ENCODE measurements around the gene NBPF3. TPM values are rescaled to one million over a fixed set of nuclear protein-coding genes. Genes with fewer than 3 reads are reported as not detected.
"Not testable (repeated sequence)": the region's sequence is repeated elsewhere in the genome, so short reads cannot be mapped to it uniquely, and the experiment has no call there.

Gene NBPF3
- polyA plus RNA-seq, 2 of the 4 experiments (the other 2 are of a cell fraction): 7.4 to 8.5 TPM

DNA sequence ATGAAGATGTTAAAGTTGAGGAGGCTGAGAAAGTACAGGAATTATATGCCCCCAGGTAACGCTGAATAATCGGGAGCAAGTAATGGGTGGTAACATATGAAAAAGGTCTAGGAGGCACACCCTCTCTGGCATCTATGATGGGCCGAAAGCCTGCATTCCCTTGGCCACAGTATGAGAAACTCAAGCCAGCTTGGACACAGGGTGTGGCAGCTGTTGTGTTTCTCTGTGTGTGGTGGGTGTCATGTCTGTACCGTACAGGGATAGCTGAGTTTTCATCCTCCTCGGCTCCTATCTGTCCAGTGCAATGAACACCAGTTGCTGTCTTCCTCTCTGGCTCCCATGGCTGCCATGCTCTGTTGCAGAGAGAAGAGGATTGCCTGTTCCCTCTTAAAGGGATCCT lies 32.9 kb downstream of the NBPF3 start:
- TF ChIP-seq, protein P1, sequence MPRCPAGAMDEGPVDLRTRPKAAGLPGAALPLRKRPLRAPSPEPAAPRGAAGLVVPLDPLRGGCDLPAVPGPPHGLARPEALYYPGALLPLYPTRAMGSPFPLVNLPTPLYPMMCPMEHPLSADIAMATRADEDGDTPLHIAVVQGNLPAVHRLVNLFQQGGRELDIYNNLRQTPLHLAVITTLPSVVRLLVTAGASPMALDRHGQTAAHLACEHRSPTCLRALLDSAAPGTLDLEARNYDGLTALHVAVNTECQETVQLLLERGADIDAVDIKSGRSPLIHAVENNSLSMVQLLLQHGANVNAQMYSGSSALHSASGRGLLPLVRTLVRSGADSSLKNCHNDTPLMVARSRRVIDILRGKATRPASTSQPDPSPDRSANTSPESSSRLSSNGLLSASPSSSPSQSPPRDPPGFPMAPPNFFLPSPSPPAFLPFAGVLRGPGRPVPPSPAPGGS (IDR thresholded peaks at IDR 0.05): no peak
- TF ChIP-seq CEBPB (IDR thresholded peaks at IDR 0.05): no peak
- no peaks in the 10 kb centered on the region for H3K9me3 ChIP-seq
- H3K27ac ChIP-seq: no peak overlapping the region
- ATAC-seq (no peak), DNase-seq (ENCODE audit: low read depth in 1 of 2, low spot score in 1 of 2) (no peak), FAIRE-seq (no peak)
- no peaks in the 10 kb centered on the region for H3K4me1 ChIP-seq
- H3K4me2 ChIP-seq: no peak overlapping the region
- ChIA-PET POLR2A (no interaction called here), CTCF (interaction anchor here (0.9 to 1.1 kb wide), 2 partner anchors 18 to 103 kb away, joined by 3 read pairs; no protein-coding TSS in a partner anchor)
- H3K4me3 ChIP-seq: no peak overlapping the region
- WGBS (ENCODE audit: missing lambda C conversion rate): 96% methylated on average over 5 of the region's 5 CpGs

DNA sequence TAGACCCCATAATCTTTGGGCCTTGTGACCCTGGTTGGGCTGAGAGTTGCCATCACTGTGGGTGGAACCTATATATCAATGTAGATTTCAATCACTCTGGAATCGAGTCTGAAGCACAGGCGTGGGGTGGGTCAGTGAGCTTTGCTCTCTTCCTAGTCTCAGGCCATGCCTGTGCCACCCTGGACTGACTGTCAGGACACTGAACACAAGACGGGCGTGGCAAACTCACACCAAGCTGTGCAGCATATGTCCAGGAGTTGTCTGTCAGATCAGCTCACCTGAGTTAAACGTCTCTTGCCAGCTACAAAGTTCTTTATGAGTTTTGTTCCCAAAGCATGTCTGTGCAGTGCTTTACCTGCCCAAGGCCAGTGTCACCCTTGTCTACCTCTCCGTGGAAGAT lies 38.4 kb downstream of the NBPF3 start:
- no peak for ATAC-seq
- 78% methylated on average over 5 of the region's 6 CpGs for WGBS (ENCODE audit: missing lambda C conversion rate)
- no peak for FAIRE-seq
- no peaks in the 10 kb centered on the region for H3K4me1 ChIP-seq
- POLR2A ChIA-PET: no interaction called here
- no peak overlapping the region for H3K4me3 ChIP-seq
- no peak for DNase-seq (ENCODE audit: low read depth in 1 of 2, low spot score in 1 of 2)
- H3K4me2 ChIP-seq: no peak overlapping the region
- no peak overlapping the region for H3K27ac ChIP-seq
- CTCF ChIA-PET: interaction anchor here (1.2 kb wide), 1 partner anchor 20 kb away, joined by 3 read pairs; no protein-coding TSS in a partner anchor
- TF ChIP-seq KDM5A (IDR thresholded peaks at IDR 0.05) (no peak), RAD21 (conservative IDR thresholded peaks at IDR 0.05 in 1 of 2, IDR thresholded peaks at IDR 0.05 in 1 of 2) (no peak), MAZ (IDR thresholded peaks at IDR 0.05; ENCODE audit: borderline replicate concordance, low read depth, low read length) (no peak), SMC3 (IDR thresholded peaks at IDR 0.05) (no peak), NFE2L2 (conservative IDR thresholded peaks at IDR 0.05; ENCODE audit: low read length) (no peak), FOSL2 (IDR thresholded peaks at IDR 0.05) (no peak), FOSL2 (CRISPR knock-in tag; IDR thresholded peaks at IDR 0.05) (no peak), RNF2 (IDR thresholded peaks at IDR 0.05; ENCODE audit: borderline replicate concordance, low read depth) (no peak), EHMT2 (IDR thresholded peaks at IDR 0.05; ENCODE audit: low read depth) (no peak), SREBF2 (IDR thresholded peaks at IDR 0.05) (no peak), PHF8 (IDR thresholded peaks at IDR 0.05; ENCODE audit: borderline replicate concordance, low read depth) (no peak), ZNF302 (CRISPR knock-in tag; IDR thresholded peaks at IDR 0.05) (no peak), HOXA7 (CRISPR knock-in tag; IDR thresholded peaks at IDR 0.05) (no peak), FOXS1 (CRISPR knock-in tag; IDR thresholded peaks at IDR 0.05) (no peak), CHD4 (IDR thresholded peaks at IDR 0.05; ENCODE audit: borderline replicate concordance) (no peak), HDAC2 (IDR thresholded peaks at IDR 0.05) (no peak)
- TF ChIP-seq, protein P2, sequence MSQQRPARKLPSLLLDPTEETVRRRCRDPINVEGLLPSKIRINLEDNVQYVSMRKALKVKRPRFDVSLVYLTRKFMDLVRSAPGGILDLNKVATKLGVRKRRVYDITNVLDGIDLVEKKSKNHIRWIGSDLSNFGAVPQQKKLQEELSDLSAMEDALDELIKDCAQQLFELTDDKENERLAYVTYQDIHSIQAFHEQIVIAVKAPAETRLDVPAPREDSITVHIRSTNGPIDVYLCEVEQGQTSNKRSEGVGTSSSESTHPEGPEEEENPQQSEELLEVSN (IDR thresholded peaks at IDR 0.05; ENCODE audit: borderline replicate concordance, low read depth): no peak
- TF ChIP-seq, protein P3, sequence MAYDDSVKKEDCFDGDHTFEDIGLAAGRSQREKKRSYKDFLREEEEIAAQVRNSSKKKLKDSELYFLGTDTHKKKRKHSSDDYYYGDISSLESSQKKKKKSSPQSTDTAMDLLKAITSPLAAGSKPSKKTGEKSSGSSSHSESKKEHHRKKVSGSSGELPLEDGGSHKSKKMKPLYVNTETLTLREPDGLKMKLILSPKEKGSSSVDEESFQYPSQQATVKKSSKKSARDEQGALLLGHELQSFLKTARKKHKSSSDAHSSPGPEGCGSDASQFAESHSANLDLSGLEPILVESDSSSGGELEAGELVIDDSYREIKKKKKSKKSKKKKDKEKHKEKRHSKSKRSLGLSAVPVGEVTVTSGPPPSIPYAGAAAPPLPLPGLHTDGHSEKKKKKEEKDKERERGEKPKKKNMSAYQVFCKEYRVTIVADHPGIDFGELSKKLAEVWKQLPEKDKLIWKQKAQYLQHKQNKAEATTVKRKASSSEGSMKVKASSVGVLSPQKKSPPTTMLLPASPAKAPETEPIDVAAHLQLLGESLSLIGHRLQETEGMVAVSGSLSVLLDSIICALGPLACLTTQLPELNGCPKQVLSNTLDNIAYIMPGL (CRISPR knock-in tag; IDR thresholded peaks at IDR 0.05; ENCODE audit: borderline replicate concordance): no peak
- H3K9me3 ChIP-seq: no peaks in the 10 kb centered on the region

DNA sequence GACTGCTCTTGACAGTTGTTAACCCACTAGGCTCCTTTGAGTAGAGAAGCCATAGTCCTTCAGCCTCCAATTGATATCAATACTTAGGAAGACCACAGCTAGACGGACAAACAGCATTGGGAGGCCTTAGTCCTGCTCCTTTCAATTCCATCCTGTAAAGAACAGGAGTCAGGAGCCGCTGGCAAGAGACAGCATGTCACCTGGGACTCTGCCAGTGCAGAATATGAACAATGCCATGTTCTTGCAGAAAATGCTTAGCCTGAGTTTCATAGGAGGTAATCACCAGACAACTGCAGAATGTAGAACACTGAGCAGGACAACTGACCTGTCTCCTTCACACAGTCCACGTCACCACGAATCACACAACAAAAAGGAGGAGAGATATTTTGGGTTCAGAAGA lies 43.9 kb downstream of the NBPF3 start:
- H3K4me3 ChIP-seq; H3K4me1 ChIP-seq; DNase-seq (ENCODE audit: low read depth in 1 of 2, low spot score in 1 of 2); H3K4me2 ChIP-seq; POLR2A ChIA-PET; ATAC-seq; CTCF ChIA-PET; FAIRE-seq; H3K27ac ChIP-seq; H3K9me3 ChIP-seq: not testable (repeated sequence)
- WGBS (ENCODE audit: missing lambda C conversion rate): 87% methylated on average over 4 of the region's 4 CpGs

All from A549 (cell line).